SK-N-SH (cell line): ENCODE data around the gene THSD7A. TPM values are rescaled to one million over a fixed set of nuclear protein-coding genes. Genes with fewer than 3 reads are reported as not detected.

ENCODE experiments used
- CTCF ChIA-PET: fragments of 300-600, 350-600 bp; formaldehyde crosslinking; extraction: SDS; loops from one replicate; lab custom pipeline; 2021; lab: Yijun Ruan, JAX
- POLR2A ChIA-PET: fragments of 350-600 bp; sonication (Branson Sonifier 250); formaldehyde crosslinking; extraction: SDS; loops from one replicate; lab custom pipeline; 2020; ENCODE audit warnings: antibody characterized with exemption, inconsistent platforms; lab: Yijun Ruan, JAX
- DNase-seq: peaks from one replicate; pipeline ENCODE4 v3.0.0; 2012
- H2AFZ ChIP-seq: fragments of 200-600 bp; sonication (generic); 2 replicates; pipeline ENCODE4 v1.8.1; 2016; ENCODE audit warnings: antibody characterized with exemption, mild to moderate bottlenecking, low read depth
- H3F3A ChIP-seq: fragments of 200-600 bp; sonication (generic); replicated peaks from 2 replicates; pipeline ENCODE3; 2016; ENCODE audit warnings: antibody characterized with exemption, mild to moderate bottlenecking; ENCODE audit not compliant: insufficient read depth
- H3K27ac ChIP-seq, 2 experiments: fragments of 200-500 bp in 1 of 2; fragments of 200-600 bp in 1 of 2; sonication (Bioruptor generic) in 1 of 2; sonication (generic), shearing (Covaris generic) in 1 of 2; 2 replicates each; pipeline versions ENCODE4 v1.5.1 to v1.6.1; 2014 to 2016; ENCODE audit warnings: low read depth in 2 of 2, inconsistent platforms in 1 of 2, low read length in 1 of 2, mild to moderate bottlenecking in 1 of 2, mixed read lengths in 1 of 2
- H3K27me3 ChIP-seq: fragments of 200-600 bp; sonication (generic), shearing (Covaris generic); 2 replicates; pipeline ENCODE4 v1.6.1; 2016; ENCODE audit warnings: mixed run types; ENCODE audit not compliant: insufficient read depth
- H3K36me3 ChIP-seq, 2 experiments: fragments of 200-500 bp in 1 of 2; fragments of 200-600 bp in 1 of 2; sonication (Bioruptor generic) in 1 of 2; sonication (generic) in 1 of 2; replicated peaks in 1 of 2; 2 replicates each; pipeline versions ENCODE3 to v1.5.1; 2014 to 2016; ENCODE audit warnings: low read length in 1 of 2, mild to moderate bottlenecking in 1 of 2; ENCODE audit not compliant: insufficient read depth in 2 of 2, control insufficient read depth in 1 of 2
- H3K4me1 ChIP-seq, 2 experiments: fragments of 200-500 bp in 1 of 2; fragments of 200-600 bp in 1 of 2; sonication (Bioruptor generic) in 1 of 2; sonication (generic), shearing (Covaris generic) in 1 of 2; 2 replicates each; pipeline versions ENCODE4 v1.5.1 to v1.6.1; 2014 to 2016; ENCODE audit warnings: low read depth in 1 of 2, low read length in 1 of 2, mixed run types in 1 of 2; ENCODE audit not compliant: insufficient read depth in 2 of 2, control insufficient read depth in 1 of 2
- H3K4me2 ChIP-seq: fragments of 200-600 bp; sonication (generic), shearing (Covaris generic); 2 replicates; pipeline ENCODE4 v1.6.1; 2017; ENCODE audit warnings: mixed run types
- H3K4me3 ChIP-seq, 2 experiments: fragments of 200-500 bp in 1 of 2; fragments of 200-600 bp in 1 of 2; sonication (Bioruptor generic) in 1 of 2; sonication (generic), shearing (Covaris generic) in 1 of 2; 2 replicates each; pipeline versions ENCODE4 v1.5.1 to v1.8.1; 2014 to 2016; ENCODE audit warnings: low read depth in 2 of 2, inconsistent platforms in 1 of 2, low read length in 1 of 2, mild to moderate bottlenecking in 1 of 2, mixed read lengths in 1 of 2, moderate library complexity in 1 of 2
- H3K79me2 ChIP-seq: fragments of 200-600 bp; sonication (generic); 2 replicates; pipeline ENCODE4 v1.8.1; 2017; ENCODE audit warnings: mild to moderate bottlenecking; ENCODE audit not compliant: insufficient read depth
- H3K9ac ChIP-seq: fragments of 200-600 bp; sonication (generic); 2 replicates; pipeline ENCODE4 v1.6.1; 2017; ENCODE audit warnings: mixed run types
- H3K9me2 ChIP-seq: fragments of 200-600 bp; sonication (generic); 2 replicates; pipeline ENCODE4 v1.6.1; 2017; ENCODE audit warnings: mixed run types
- H3K9me3 ChIP-seq: fragments of 200-600 bp; sonication (generic); 2 replicates; pipeline ENCODE4 v1.6.1; 2017; ENCODE audit warnings: mixed run types, mild to moderate bottlenecking, moderate library complexity
- H4K20me1 ChIP-seq: fragments of 200-600 bp; sonication (generic); 2 replicates; pipeline ENCODE4 v1.6.1; 2017; ENCODE audit warnings: mild to moderate bottlenecking, mixed run types; ENCODE audit not compliant: insufficient read depth
- CHD2 ChIP-seq: fragments of 150-350 bp; IDR thresholded peaks from 2 replicates; pipeline ENCODE4 v1.6.1; 2018; ENCODE audit warnings: low read length; ENCODE audit not compliant: partially characterized antibody
- ELF1 ChIP-seq: IDR thresholded peaks from 2 replicates; pipeline ENCODE4 v1.4.0; 2012
- EP300 ChIP-seq, 2 experiments: IDR thresholded peaks; 2 replicates each; pipeline versions ENCODE4 v1.4.0 to v1.6.1; 2012; ENCODE audit warnings: borderline replicate concordance in 1 of 2, low read depth in 1 of 2, low read length in 1 of 2
- EZH2phosphoT487 ChIP-seq: fragments of 200-600 bp; sonication (generic); IDR thresholded peaks from 2 replicates; pipeline ENCODE4 v1.6.1; 2017; ENCODE audit warnings: low read depth, mixed run types, mild to moderate bottlenecking, antibody characterized with exemption, moderate library complexity, borderline replicate concordance
- FOSL2 ChIP-seq: IDR thresholded peaks from 2 replicates; pipeline ENCODE4 v1.4.0; 2012; ENCODE audit warnings: low read depth, mild to moderate bottlenecking, moderate library complexity, borderline replicate concordance
- JUND ChIP-seq: IDR thresholded peaks from 2 replicates; pipeline ENCODE4 v1.4.0; 2012
- MEF2A ChIP-seq: IDR thresholded peaks from 2 replicates; pipeline ENCODE4 v1.4.0; 2012; ENCODE audit warnings: low read depth, borderline replicate concordance
- POLR2AphosphoS5 ChIP-seq: IDR thresholded peaks from 2 replicates; pipeline ENCODE4 v1.6.1; 2012; ENCODE audit warnings: low read depth, low read length
- RAD21 ChIP-seq: IDR thresholded peaks from 2 replicates; pipeline ENCODE4 v1.6.1; 2012; ENCODE audit warnings: mild to moderate bottlenecking, low read length
- RXRA ChIP-seq: IDR thresholded peaks from 2 replicates; pipeline ENCODE4 v1.4.0; 2012; ENCODE audit warnings: low read depth, mild to moderate bottlenecking, borderline replicate concordance
- SMC3 ChIP-seq: IDR thresholded peaks from 2 replicates; pipeline ENCODE4 v1.6.1; 2012; ENCODE audit warnings: low read depth, low read length, improper control_type of control experiment
- TAF1 ChIP-seq: IDR thresholded peaks from 2 replicates; pipeline ENCODE4 v1.6.1; 2012; ENCODE audit warnings: low read depth, mild to moderate bottlenecking, low read length, moderate library complexity, borderline replicate concordance
- TCF12 ChIP-seq: IDR thresholded peaks from 2 replicates; pipeline ENCODE4 v1.4.0; 2012
- TEAD4 ChIP-seq: IDR thresholded peaks from 2 replicates; pipeline ENCODE4 v1.4.0; 2012; ENCODE audit warnings: mild to moderate bottlenecking, borderline replicate concordance; ENCODE audit not compliant: insufficient read depth
- YY1 ChIP-seq: IDR thresholded peaks from 2 replicates; pipeline ENCODE4 v1.4.0; 2012; ENCODE audit warnings: low read depth, mild to moderate bottlenecking
- WGBS: methylation state at CpG from one replicate; pipeline ENCODE4 v1.1.6; 2017; ENCODE audit warnings: low lambda C conversion rate; 5-methylcytosine and 5-hydroxymethylcytosine counted together
- polyA plus RNA-seq, 3 experiments: library from polyadenylated mRNA; depleted of rRNA; stranded (reverse); fragments of >200 nt; gene quantifications; 2 replicates each; pipeline ENCODE4 v1.2.3, GENCODE V29; 2012
- TF ChIP-seq, protein P1 (sequence below): IDR thresholded peaks from 2 replicates; pipeline ENCODE4 v1.4.0; 2012; ENCODE audit warnings: low read depth, borderline replicate concordance
- TF ChIP-seq, protein P2 (sequence below): fragments of 150-350 bp; IDR thresholded peaks from 2 replicates; pipeline ENCODE4 v1.6.1; 2017; ENCODE audit warnings: antibody characterized with exemption, low read length, low read depth, borderline replicate concordance
- TF ChIP-seq, protein P3 (sequence below): IDR thresholded peaks from 2 replicates; pipeline ENCODE4 v1.4.0; 2012; ENCODE audit warnings: low read depth

Gene THSD7A
- polyA plus RNA-seq, 1 of the 3 experiments (the other 2 are of a cell fraction): 0.16 TPM

DNA sequence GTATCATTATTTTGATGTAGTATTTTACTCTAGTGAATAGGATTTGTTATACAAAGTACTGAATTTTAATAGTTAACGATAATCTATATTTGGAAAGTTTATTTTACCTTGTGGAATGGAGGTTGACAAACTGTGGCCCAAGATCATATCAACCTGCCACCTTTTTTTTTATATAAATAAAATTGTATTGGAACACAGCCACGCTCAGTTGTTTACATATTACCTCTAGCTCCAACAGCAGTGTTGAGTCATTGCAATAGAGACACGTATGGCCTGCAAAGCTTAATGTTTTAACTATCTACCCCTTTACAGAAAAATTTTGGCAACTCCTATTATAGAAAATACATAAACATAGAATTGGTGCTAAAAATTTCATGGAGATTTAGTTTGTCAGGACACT is 239.3 kb downstream of the THSD7A start:
- Histone ChIP-seq H3K9me2 (0 out of 2 replicates have a peak, but pooled peaks cover 2% of the 10 kb centered on the region), H3K4me2 (no peak overlapping the region), H3K27ac (no peak overlapping the region), H3K9ac (no peak overlapping the region), H3K27me3 (no peaks in the 10 kb centered on the region), H4K20me1 (no peaks in the 10 kb centered on the region), H3F3A (no peaks in the 10 kb centered on the region), H3K9me3 (no peaks in the 10 kb centered on the region), H3K36me3 (peaks cover 0 to 14% of the 10 kb centered on the region in 2 experiments), H3K4me1 (peaks cover 4% of the 10 kb centered on the region in 2 experiments; a peak in 2 of 4 replicates), H3K79me2 (no peaks in the 10 kb centered on the region), H2AFZ (no peak overlapping the region), H3K4me3 (no peak overlapping the region)
- TF ChIP-seq, protein P1, sequence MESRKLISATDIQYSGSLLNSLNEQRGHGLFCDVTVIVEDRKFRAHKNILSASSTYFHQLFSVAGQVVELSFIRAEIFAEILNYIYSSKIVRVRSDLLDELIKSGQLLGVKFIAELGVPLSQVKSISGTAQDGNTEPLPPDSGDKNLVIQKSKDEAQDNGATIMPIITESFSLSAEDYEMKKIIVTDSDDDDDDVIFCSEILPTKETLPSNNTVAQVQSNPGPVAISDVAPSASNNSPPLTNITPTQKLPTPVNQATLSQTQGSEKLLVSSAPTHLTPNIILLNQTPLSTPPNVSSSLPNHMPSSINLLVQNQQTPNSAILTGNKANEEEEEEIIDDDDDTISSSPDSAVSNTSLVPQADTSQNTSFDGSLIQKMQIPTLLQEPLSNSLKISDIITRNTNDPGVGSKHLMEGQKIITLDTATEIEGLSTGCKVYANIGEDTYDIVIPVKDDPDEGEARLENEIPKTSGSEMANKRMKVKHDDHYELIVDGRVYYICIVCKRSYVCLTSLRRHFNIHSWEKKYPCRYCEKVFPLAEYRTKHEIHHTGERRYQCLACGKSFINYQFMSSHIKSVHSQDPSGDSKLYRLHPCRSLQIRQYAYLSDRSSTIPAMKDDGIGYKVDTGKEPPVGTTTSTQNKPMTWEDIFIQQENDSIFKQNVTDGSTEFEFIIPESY: no peak
- TF ChIP-seq POLR2AphosphoS5 (no peak), EP300 (IDR thresholded peaks at IDR 0.05; ENCODE audit: borderline replicate concordance in 1 of 2, low read depth in 1 of 2, low read length in 1 of 2) (no peak), TCF12 (no peak), TEAD4 (no peak), FOSL2 (no peak)
- TF ChIP-seq, protein P2, sequence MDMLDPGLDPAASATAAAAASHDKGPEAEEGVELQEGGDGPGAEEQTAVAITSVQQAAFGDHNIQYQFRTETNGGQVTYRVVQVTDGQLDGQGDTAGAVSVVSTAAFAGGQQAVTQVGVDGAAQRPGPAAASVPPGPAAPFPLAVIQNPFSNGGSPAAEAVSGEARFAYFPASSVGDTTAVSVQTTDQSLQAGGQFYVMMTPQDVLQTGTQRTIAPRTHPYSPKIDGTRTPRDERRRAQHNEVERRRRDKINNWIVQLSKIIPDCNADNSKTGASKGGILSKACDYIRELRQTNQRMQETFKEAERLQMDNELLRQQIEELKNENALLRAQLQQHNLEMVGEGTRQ: no peak
- POLR2A ChIA-PET: no interaction called here
- DNase-seq: no peak
- WGBS: 22% methylated on average over 3 of the region's 3 CpGs
- CTCF ChIA-PET: interaction anchor here (1.0 to 1.6 kb wide), 3 partner anchors 42 to 239 kb away, joined by 3 read pairs; no protein-coding TSS in a partner anchor

DNA sequence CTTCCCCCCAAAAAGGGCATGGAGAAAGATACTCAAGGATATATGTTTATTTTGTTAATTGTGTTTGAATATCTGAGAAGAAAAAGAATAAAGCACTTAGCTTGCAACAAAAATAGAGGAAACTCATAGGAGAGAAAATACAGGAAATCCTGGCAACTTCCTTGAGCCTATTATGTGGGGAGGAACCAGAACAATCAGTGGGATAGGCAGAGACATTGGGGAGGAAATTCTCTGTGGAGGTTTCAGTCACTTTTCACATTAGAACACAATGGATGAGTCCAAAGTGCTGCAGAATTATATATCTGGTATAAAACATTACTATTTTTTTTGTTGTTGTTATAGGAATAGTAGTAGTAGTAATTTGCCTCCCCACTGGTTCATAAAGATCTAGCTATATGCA is 240.1 kb downstream of the THSD7A start:
- CTCF ChIA-PET: interaction anchor here (1.6 kb wide), 1 partner anchor 15 kb away, joined by 4 read pairs; no protein-coding TSS in a partner anchor
- POLR2A ChIA-PET: no interaction called here

More for the DNA sequence above, 240.1 kb downstream of the THSD7A start:
- Histone ChIP-seq H4K20me1 (no peaks in the 10 kb centered on the region), H3K4me1 (peaks cover 4 to 11% of the 10 kb centered on the region in 2 experiments; a peak in 2 of 4 replicates), H3K9ac (no peak overlapping the region), H2AFZ (no peak overlapping the region), H3K36me3 (peaks cover 0 to 14% of the 10 kb centered on the region in 2 experiments), H3K27me3 (no peaks in the 10 kb centered on the region), H3K9me2 (0 out of 2 replicates have a peak, but pooled peaks cover 2% of the 10 kb centered on the region), H3K9me3 (no peaks in the 10 kb centered on the region), H3F3A (no peaks in the 10 kb centered on the region), H3K79me2 (no peaks in the 10 kb centered on the region), H3K4me3 (no peak overlapping the region), H3K4me2 (no peak overlapping the region), H3K27ac (no peak overlapping the region; a peak in 1 of 4 replicates)
- TF ChIP-seq TAF1 (no peak), MEF2A (no peak), YY1 (no peak), POLR2AphosphoS5 (no peak), RXRA (no peak), EZH2phosphoT487 (no peak), CHD2 (no peak), RAD21 (no peak), SMC3 (no peak), JUND (no peak), ELF1 (no peak)
- TF ChIP-seq, protein P3, sequence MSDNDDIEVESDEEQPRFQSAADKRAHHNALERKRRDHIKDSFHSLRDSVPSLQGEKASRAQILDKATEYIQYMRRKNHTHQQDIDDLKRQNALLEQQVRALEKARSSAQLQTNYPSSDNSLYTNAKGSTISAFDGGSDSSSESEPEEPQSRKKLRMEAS: no peak
- no peak for DNase-seq
